SK-N-DZ (cell line): Measurements from ENCODE around the gene UMODL1.
"Not testable (repeated sequence)": the region's sequence is repeated elsewhere in the genome, so short reads cannot be mapped to it uniquely, and the experiment has no call there.

Experiments
- DNase-seq: peaks from one replicate; pipeline ENCODE4 v3.0.0-alpha.2; 2015; ENCODE audit warnings: low spot score

Gene UMODL1

GRCh38 chr21:42161956-42162681, 91.0 kb downstream of the UMODL1 start:
- no peak for DNase-seq

GRCh38 chr21:42162831-42163510, 91.9 kb downstream of the UMODL1 start:
- DNase-seq: no peak

- no peak for DNase-seq
These were observed 92.4 kb downstream of the UMODL1 start for GRCh38 chr21:42163511-42163863.

GRCh38 chr21:42164064-42164789, 93.1 kb downstream of the UMODL1 start:
- DNase-seq: no peak

- no peak for DNase-seq
These were observed 93.7 kb downstream of the UMODL1 start for GRCh38 chr21:42164818-42165217.

GRCh38 chr21:42165901-42166300, 94.8 kb downstream of the UMODL1 start:
- no peak for DNase-seq

- no peak for DNase-seq
These were observed 98.6 kb downstream of the UMODL1 start for GRCh38 chr21:42169758-42170157.

GRCh38 chr21:42171091-42172053, 100.3 kb downstream of the UMODL1 start:
- no peak for DNase-seq

- no peak for DNase-seq
These were observed 101.7 kb downstream of the UMODL1 start for GRCh38 chr21:42172596-42173483.

GRCh38 chr21:42174173-42174572, 103.1 kb downstream of the UMODL1 start:
- no peak for DNase-seq

GRCh38 chr21:42175110-42175710, 104.1 kb downstream of the UMODL1 start:
- no peak for DNase-seq

- no peak for DNase-seq
These were observed 105.7 kb downstream of the UMODL1 start for GRCh38 chr21:42176859-42177258.

- no peak for DNase-seq
These were observed 108.2 kb downstream of the UMODL1 start for GRCh38 chr21:42179316-42179715.

GRCh38 chr21:42180001-42180400, 108.9 kb downstream of the UMODL1 start:
- DNase-seq: not testable (repeated sequence)

- DNase-seq: no peak
These were observed 111.7 kb downstream of the UMODL1 start for GRCh38 chr21:42182713-42183371.

GRCh38 chr21:42183374-42184266, 112.5 kb downstream of the UMODL1 start:
- DNase-seq: no peak

GRCh38 chr21:42186591-42186990, 115.5 kb downstream of the UMODL1 start:
- no peak for DNase-seq

- DNase-seq: no peak
These were observed 117.0 kb downstream of the UMODL1 start for GRCh38 chr21:42187976-42188653.
